Fibroblast of pulmonary artery (primary cell): Measurements from ENCODE around the gene PYCR2.
"Not testable (repeated sequence)": the region's sequence is repeated elsewhere in the genome, so short reads cannot be mapped to it uniquely, and the experiment has no call there.

Experiments
- DNase-seq: peaks from one replicate; pipeline ENCODE4 v3.0.0-alpha.2; 2010; ENCODE audit warnings: low read depth
- H3K4me3 ChIP-seq: replicated peaks from 2 replicates; pipeline ENCODE4 v1.5.1; 2011; ENCODE audit warnings: low read depth, mild to moderate bottlenecking, control low read depth, low read length, moderate library complexity
- CTCF ChIP-seq: IDR thresholded peaks from 2 replicates; pipeline ENCODE4 v1.5.1; 2011; ENCODE audit warnings: mild to moderate bottlenecking, control low read depth, low read length, inconsistent platforms; ENCODE audit errors: missing control alignments

PYCR2 gene

DNA sequence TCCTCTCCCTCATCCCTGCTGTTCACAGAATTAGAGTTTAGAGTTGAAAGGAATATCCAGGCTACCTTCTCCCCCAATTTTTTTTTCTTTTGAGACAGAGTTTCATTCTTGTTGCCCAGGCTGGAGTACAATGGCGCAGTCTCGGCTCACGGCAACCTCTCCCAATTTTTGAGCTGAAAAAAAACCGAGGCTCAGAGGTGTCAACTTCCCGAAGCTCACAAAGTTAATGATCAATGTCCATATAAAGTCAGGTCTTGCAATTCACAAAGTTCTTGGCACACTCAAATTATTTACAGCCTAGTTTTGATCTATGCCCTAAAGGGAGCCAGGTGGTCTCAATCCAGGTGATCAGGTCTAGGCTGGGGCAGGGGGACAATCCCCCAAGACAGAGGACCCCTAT lies 34.3 kb downstream of the PYCR2 start:
- TF ChIP-seq CTCF, result no peak
- DNase-seq, result no peak
- H3K4me3 ChIP-seq, result no peak overlapping the region

DNA sequence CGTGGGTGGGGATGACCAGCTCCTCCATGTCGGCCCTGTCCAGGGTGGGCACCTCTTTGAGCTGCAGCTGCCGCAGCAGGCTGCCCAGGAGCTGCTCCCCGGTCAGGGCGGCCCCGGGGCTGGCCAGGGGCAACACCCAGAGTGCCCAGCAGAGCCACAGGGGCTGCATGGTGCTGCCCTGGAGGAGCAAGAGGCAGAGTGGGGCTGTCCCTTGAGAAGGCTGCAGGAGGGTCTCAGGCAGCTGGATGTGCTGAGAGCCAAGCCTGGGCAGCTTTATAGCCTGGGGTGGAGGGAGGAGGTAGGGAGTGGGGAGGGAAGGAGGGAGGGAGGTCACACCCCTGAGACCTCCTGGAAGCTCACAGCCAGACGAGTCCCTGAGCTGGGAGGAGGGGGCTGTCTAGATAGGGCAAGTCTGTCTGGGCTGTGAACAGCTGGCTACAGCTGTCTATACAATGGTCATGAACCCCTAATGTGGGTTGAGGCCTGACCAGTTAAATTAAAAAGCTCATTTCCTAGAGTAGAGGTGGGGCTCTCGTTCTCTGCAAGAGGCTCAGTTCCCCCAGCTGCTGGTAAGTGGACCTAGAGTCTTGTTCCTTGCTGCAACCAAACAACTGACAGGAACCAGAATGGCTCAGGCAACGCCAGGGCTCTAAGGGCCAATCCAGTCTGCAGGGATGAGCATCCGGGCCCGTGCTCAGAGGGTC lies 35.0 kb downstream of the PYCR2 start, which contains the start of gene LEFTY1:
LEFTY1 (minus strand) TSS at position 249 of the 704 bp plus-strand sequence; CDS start at position 169, 80 bp downstream.
- TF ChIP-seq CTCF, result no peak
- DNase-seq, result no peak
- H3K4me3 ChIP-seq, result no peak within 1 kb of the TSS

DNA sequence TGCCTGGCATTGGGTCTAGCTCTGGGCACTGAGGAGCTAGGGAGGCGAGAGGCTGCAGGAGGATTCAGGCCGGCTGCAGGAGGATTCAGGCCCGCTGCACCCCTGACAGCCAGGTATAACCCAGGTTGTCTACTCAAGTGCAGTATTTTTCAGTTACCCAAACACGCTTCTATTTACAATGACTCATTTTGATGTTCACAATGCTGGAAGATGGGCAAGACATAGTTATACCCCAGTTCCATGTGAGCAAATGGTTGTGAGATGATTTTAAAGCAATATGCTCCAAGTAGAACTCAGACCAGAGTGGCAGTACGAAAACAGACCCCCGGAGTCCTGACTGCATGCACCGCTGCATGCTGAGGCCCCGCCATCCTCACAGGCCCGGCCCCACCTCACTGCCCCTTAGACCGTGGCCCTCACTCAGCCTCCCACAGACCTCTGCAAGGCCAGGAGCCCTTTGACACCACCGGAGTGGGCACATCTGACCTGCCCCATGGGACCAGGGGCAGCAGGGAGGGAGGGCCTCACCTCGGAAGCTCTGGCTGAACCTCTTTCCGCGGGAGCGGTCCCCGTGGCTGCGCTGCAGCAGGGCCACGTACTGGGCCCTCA lies 35.7 kb downstream of the PYCR2 start:
- no peak for TF ChIP-seq CTCF
- DNase-seq, result no peak
- no peak overlapping the region for H3K4me3 ChIP-seq

DNA sequence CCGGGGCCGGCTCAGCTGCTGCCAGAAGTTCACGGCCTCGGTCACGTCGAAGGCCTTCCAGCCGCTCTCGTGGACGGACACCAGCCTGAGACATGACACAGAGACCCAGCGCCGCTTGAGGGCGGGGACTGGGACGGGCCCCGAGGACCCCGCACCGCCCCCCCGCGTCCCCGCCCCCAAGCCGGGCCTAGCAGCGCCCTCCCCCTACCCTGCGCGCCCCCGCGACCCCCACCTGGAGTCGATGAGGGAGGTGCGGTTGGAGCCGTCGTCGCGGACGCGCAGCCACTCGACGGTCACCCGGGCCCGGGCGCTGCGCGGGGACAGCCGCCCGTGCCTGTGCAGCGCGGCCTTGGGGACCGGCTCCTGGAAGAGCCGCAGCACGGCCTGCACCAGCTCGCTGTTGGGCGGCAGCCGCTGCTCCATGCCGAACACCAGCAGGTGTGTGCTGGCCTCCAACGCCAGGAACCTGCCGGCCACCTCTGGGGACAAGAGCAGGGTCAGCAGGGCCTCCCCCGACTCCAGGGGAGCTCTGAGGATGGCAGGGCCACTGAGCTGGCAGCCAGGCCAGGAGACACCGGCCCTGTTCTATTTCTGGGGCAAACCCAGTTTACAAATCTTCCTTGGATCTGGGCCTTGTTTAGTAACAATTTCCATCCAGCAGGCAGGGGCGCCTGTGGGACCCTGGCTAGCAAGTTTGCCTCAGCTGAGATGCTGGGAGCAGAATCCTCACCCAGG lies 36.3 kb downstream of the PYCR2 start:
- not testable (repeated sequence) for DNase-seq, H3K4me3 ChIP-seq

DNA sequence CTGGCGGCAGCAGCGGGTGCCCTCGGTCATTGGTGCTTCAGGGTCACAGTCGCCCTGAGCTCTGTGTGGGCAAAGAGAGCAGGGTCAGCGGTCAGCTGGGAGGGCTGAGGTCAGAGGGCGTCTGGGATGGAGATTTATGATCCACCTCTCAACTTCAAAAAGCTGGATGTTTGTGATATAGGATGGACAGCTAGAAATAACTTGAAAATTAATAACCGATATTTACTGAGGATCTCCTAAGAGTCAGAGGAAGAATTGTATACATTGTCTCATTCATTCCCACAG lies 37.1 kb downstream of the PYCR2 start:
- no peak for TF ChIP-seq CTCF
- DNase-seq, result no peak
- H3K4me3 ChIP-seq, result no peak overlapping the region

DNA sequence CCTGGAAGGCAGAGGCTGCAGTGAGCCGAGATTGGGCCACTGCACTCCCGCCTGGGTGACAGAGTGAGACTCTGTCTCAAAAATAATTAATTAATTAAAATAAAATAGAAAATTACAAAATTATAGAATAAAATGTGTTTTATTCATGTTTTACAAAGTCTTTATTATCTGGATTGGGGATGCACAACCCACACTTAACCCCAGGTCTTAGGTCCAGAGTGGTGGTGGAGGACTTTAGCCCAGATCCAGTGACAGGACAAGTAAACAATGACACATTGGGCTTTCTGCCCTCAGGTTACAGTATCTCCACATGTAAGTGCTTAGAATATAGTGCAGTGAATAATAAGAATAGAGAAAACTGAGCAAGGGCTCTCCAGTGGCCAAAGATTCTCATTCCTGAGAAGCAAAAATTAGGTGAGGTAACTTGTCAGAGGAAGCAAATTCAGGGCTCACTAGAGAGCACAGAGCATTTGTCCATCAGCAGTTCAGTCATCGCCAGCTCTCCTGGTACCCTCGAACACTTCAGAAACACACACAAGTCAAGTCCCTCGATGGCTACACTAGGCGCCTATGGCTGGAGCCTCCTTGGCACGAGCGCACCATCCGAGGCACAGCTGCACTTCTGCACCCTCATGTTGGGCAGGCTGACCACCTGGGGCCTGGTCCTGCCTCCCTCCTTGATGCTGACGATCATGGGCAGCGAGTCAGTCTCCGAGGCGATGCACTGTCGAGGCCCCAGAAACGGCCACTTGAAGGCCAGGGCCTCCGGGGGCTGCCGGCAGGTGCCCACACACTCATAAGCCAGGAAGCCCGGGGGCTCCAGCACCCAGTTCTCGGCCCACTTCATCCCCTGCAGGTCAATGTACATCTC lies 37.7 kb downstream of the PYCR2 start:
- no peak overlapping the region for H3K4me3 ChIP-seq
- DNase-seq, result no peak
- TF ChIP-seq CTCF, result no peak

DNA sequence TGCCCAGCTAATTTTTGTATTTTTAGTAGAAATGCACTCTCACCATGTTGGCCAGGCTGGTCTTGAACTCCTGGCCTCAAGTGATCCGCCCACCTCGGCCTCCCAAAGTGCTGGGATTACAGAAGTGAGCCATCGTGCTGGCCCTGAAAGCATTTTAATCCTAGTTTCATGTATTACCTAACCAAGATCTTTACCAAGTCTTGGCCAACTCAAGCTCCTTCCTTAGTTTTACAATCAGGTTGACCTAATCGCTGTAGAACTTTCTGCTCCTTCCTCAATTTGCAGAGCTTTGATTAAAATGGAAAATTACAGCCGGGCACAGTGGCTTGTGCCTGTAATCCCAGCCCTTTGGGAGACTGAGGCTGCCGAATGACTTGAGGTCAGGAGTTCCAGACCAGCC lies 38.7 kb downstream of the PYCR2 start:
- DNase-seq, result no peak
- TF ChIP-seq CTCF, result no peak
- no peak overlapping the region for H3K4me3 ChIP-seq
